GM11168 (cell line): Measurements from ENCODE around the gene ANKRD11.

Source experiments
- in situ Hi-C: fragments of 300-500 bp; cut with MboI; formaldehyde crosslinking; loops from one replicate; pipeline ENCODE4 v1.12.0; 2022; ENCODE audit warnings: low sequenced_read_pairs; ENCODE audit not compliant: unreplicated experiment

ANKRD11 gene

GRCh38 chr16:89297910-89298545, 192.3 kb downstream of the ANKRD11 start:
- in situ Hi-C loops, result no loop called here

- in situ Hi-C loops, result no loop called here
These were observed 193.0 kb downstream of the ANKRD11 start for GRCh38 chr16:89297156-89297874.

GRCh38 chr16:89295915-89296314, 194.4 kb downstream of the ANKRD11 start:
- in situ Hi-C loops, result no loop called here

GRCh38 chr16:89295071-89295900, 195.1 kb downstream of the ANKRD11 start:
- in situ Hi-C loops, result no loop called here

DNA sequence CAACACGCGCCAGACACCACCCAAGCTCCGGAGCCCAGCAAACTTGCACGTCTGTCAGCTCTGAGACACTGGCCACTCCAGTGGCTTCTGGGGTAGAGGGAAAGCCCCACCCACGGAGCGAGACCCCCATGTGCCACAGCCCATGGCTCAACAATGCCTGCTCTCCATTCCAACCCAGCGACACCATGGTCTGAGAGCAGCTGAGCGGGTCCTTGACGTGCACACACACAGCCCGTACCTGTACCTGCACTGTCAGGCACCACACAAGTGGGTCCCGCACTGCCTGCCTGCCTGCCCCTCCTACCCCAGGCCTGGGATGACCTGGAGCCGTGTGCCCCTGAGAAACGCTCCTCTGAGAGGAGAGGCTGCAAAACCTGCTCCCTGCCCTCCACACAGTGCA, 195.9 kb downstream of the ANKRD11 start:
- in situ Hi-C loops, result no loop called here

- in situ Hi-C loops, result no loop called here
These were observed 196.9 kb downstream of the ANKRD11 start for GRCh38 chr16:89293276-89294143.

DNA sequence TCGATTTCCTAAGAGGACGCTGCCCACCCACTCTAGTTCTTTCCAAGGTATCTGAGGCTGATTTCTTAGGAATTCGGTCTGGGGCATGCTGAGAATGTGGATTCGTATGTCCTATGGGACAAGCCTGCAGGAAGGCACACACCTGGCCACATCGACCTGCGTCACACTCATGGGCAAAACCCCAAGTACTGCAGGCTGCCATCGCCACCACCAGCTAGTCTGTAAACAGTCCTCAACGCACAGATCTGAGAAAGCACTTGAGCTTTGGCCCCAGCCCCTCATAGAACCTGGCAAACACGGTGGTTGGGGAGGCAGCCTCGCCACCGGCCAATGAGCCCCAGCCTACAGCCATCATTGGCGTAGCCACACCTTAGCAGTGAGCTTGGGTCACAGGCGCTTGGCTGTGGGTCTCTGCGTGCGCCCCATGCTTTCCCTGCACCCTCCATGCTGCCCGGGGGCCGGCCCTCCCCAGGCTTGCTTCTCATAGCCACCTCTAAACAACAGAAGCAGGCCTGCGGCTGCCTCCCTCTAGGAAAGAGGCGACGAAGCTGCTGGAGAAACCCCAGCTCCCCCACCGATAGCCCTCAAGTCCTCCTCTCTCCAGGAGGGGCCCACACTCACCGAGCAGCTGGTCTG, 197.8 kb downstream of the ANKRD11 start:
- in situ Hi-C loops, result no loop called here

DNA sequence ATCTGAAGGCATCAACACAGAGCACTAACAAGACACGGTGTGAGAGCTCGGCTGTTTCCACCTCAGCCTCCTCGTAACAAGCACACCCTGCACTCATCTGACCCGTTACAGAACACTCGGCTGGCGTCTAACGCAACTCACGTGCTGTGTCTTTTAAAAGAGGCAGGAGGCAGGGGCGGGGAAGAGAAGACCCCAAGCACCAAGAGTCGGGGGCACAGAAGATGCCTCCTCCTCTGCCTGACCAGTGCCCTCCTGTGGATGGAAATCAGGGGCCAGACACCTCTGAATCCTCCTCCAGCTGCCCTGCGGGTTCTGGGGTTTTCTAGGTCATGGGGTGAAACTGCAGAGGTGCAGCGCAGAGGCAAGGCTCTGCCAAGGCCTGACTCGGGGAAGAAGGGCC, 198.6 kb downstream of the ANKRD11 start:
- in situ Hi-C loops, result no loop called here

DNA sequence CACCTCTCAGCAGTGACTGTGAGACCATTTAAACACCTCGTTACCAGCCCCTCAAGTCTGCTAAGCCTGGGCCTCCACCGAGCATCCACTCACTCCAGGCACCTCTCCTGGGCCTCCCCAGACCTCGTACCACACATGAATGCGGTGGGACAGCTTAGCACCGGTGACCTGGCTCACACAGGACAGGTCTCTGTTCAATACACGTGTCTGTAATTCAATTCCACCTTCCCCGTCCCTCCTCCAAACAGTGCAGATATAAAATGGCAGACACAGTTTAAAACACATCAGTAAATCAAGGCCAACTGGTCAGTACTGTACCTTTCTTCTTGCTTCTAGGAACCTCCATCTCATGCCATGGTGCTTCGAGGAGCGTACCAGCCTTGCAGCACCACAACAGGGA, 199.0 kb downstream of the ANKRD11 start:
- in situ Hi-C loops, result no loop called here

GRCh38 chr16:89290887-89291286, 199.5 kb downstream of the ANKRD11 start:
- in situ Hi-C loops, result no loop called here

- in situ Hi-C loops, result no loop called here
These were observed 199.9 kb downstream of the ANKRD11 start for GRCh38 chr16:89290472-89290871.

DNA sequence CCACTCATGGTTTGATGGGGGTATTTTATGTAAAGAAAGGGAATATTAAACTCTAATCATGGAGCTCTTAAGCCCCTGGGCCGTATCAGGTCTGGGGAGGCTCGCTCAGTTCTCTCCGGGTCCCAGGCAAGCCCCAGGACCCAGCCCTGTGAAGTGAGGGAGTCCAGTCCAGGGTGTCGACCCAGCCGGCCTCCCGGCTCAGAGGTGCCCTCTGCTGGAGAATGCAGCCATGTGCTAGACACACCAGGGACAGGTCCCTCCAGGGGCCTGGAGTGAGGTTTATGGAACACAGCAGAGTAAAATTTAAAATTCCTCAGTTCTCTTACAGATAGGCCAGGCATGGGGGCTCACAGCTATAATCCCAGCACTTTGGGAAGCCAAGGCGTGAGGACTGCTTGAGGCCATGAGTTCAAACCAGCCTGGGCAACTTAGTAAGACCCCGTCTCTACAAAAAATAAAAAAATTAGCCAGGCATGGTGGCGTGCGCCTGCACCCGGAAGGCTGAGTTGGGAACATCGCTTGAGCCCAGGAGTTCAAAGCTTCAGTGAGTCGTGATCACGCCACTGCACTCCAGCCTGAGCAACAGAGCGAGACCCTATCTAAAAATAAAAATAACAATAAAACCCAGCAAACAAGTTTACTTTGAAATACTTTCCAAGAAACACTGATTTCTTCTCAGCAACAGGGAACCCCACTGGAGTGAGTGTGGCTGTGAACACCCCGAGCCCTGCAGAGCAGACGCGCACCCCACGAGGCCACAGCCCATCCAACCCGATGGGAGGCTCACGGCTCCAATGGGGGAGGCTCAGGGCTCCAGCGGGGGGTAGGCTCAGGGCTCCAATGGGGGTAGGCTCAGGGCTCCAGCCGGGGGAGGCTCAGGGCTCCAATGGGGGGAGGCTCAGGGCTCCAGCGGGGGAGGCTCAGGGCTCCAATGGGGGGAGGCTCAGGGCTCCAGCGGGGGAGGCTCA, 200.6 kb downstream of the ANKRD11 start:
- in situ Hi-C loops, result no loop called here

DNA sequence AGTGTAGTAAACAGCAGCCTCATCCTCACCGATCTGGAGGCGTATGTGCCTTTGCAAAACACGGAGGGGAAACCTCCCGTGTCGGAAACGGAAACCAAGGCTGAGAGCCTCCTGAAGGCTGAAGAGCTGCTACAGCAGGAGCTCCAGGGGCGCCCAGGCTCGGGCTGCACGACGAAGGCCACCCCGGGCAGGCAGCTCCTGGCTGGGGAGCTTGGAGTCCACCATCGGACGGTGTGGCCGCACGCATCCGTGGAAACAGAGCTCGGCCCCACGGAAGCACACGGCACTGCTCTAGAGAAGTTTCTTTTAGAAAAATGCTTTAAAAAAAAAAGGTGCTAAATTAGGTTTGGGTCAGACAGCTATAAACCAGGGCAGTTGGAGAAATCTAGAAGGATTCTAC, 201.4 kb downstream of the ANKRD11 start:
- in situ Hi-C loops, result no loop called here

- in situ Hi-C loops, result no loop called here
These were observed 201.8 kb downstream of the ANKRD11 start for GRCh38 chr16:89288577-89288844.

GRCh38 chr16:89287777-89288576, 202.4 kb downstream of the ANKRD11 start:
- in situ Hi-C loops, result no loop called here

DNA sequence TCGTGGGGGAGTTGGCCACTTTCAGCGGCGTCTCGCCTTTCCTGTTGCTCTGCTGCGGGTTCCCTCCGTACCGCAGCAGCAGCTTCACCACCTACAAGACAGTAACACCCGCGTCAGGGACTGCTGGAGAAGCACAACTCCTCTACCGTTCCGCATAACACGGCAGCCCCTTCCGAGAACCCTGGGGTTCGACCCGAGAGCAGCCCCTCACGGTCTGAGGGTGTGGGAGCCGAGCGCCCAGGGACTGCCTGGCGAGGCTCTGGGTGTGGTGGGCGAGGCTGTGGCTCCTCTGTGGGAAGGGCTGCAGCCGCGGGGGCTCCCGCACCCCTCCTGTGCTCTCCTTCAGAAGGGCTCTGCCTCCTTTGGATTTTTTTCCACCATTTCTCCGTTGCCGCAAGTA, 204.3 kb downstream of the ANKRD11 start:
- in situ Hi-C loops, result no loop called here

GRCh38 chr16:89285381-89285780, 205.0 kb downstream of the ANKRD11 start:
- in situ Hi-C loops, result no loop called here

- in situ Hi-C loops, result no loop called here
These were observed 206.9 kb downstream of the ANKRD11 start for GRCh38 chr16:89283449-89283848.
